ENCODE data around the gene TADA1. TPM values are rescaled to one million over a fixed set of nuclear protein-coding genes. Genes with fewer than 3 reads are reported as not detected.

Gene TADA1
- total RNA-seq: 10 to 100 TPM; 10.4 to 16.6 (median 13.1) TPM

- 0 to 1% methylated on average over 43 to 67 of the region's 84 CpGs for WGBS, 2 donors
- TF ChIP-seq POLR2A (IDR thresholded peaks at IDR 0.05) (peak; percentile 36 to 69), EP300 (IDR thresholded peaks at IDR 0.05) (peak; percentile 80 to 91), CTCF (IDR thresholded peaks at IDR 0.05) (peak in 3 of 5 experiments; percentile 31 to 38 (median 37))
- Histone ChIP-seq H3K27me3 (no peaks in the 10 kb centered on the region), H3K9me3 (no peaks in the 10 kb centered on the region), H3K27ac (peak within 1 kb of the TSS; percentile 79 to 98 (median 95)), H3K4me1 (peaks cover 0 to 55% (median 11%) of the 10 kb centered on the region in 4 donors), H3K36me3 (no peaks in the 10 kb centered on the region), H3K4me3 (peak within 1 kb of the TSS; percentile 77 to 95 (median 92))
- peak; percentile 98 to 99 for DNase-seq (ENCODE audit: low spot score in 2 of 2)
These were observed at the start of gene TADA1 for GRCh38 chr1:166875734-166876539. Gene TADA1 (minus strand): TSS chr1:166876264. CDS start chr1:166876233, 31 bp downstream.

- TF ChIP-seq CTCF (IDR thresholded peaks at IDR 0.05) (no peak), EP300 (IDR thresholded peaks at IDR 0.05) (no peak), POLR2A (IDR thresholded peaks at IDR 0.05) (no peak)
- Histone ChIP-seq H3K9me3 (no peaks in the 10 kb centered on the region), H3K36me3 (peaks cover 0 to 2% (median 0%) of the 10 kb centered on the region in 3 donors), H3K4me1 (peaks cover 0 to 12% (median 4%) of the 10 kb centered on the region in 4 donors), H3K27ac (no peak overlapping the region), H3K27me3 (peaks cover 0 to 17% of the 10 kb centered on the region in 2 donors), H3K4me3 (no peak overlapping the region)
- DNase-seq (ENCODE audit: low spot score in 2 of 2): no peak
- WGBS, 2 donors: 61 to 88% methylated on average over 3 of the region's 3 CpGs
These were observed 48.9 kb upstream of the TADA1 start for GRCh38 chr1:166924823-166925541.

GRCh38 chr1:166920561-166921475, 44.8 kb upstream of the TADA1 start:
- Histone ChIP-seq H3K9me3 (no peaks in the 10 kb centered on the region), H3K36me3 (peaks cover 0 to 2% (median 0%) of the 10 kb centered on the region in 3 donors), H3K4me3 (peak overlapping the region in 3 of 4 donors; percentile 22 to 49 (median 35)), H3K4me1 (peaks cover 0 to 12% (median 4%) of the 10 kb centered on the region in 4 donors), H3K27me3 (peaks cover 0 to 22% of the 10 kb centered on the region in 2 donors), H3K27ac (peak overlapping the region in 2 of 4 donors; percentile 21 to 34)
- no peak for DNase-seq (ENCODE audit: low spot score in 2 of 2)
- no peak for TF ChIP-seq POLR2A (IDR thresholded peaks at IDR 0.05)
- no peak for TF ChIP-seq CTCF (IDR thresholded peaks at IDR 0.05)
- no peak for TF ChIP-seq EP300 (IDR thresholded peaks at IDR 0.05)
- 13 to 25% methylated on average over 32 to 55 of the region's 113 CpGs for WGBS, 2 donors

GRCh38 chr1:166918956-166919316, 42.9 kb upstream of the TADA1 start:
- no peak for TF ChIP-seq POLR2A (IDR thresholded peaks at IDR 0.05)
- TF ChIP-seq EP300 (IDR thresholded peaks at IDR 0.05): no peak
- TF ChIP-seq CTCF (IDR thresholded peaks at IDR 0.05): no peak
- WGBS, 2 donors: 78 to 88% methylated on average over 2 of the region's 2 CpGs
- Histone ChIP-seq H3K36me3 (peaks cover 0 to 2% (median 0%) of the 10 kb centered on the region in 3 donors), H3K4me3 (no peak overlapping the region), H3K9me3 (no peaks in the 10 kb centered on the region), H3K4me1 (peaks cover 0 to 12% (median 4%) of the 10 kb centered on the region in 4 donors), H3K27ac (no peak overlapping the region), H3K27me3 (peaks cover 0 to 22% of the 10 kb centered on the region in 2 donors)
- no peak for DNase-seq (ENCODE audit: low spot score in 2 of 2)

Measured in tibial nerve (tissue), 4 donors.